Right lobe of liver (tissue), 6 donors: ENCODE measurements around the gene PLXNA1. TPM values are rescaled to one million over a fixed set of nuclear protein-coding genes. Genes with fewer than 3 reads are reported as not detected.
A peak's percentile ranks its signal among the peaks of the same experiment; 100 is the strongest.

Experiments
- ATAC-seq, 4 donors: fragments of 200-7000 bp; cut with Tn5 transposase; one replicate each; pipeline ENCODE4 v1.9.1; 2020; ENCODE audit warnings: mild to moderate bottlenecking in 4 of 4, moderate library complexity in 4 of 4
- DNase-seq, 3 donors: peaks; one replicate each; pipeline ENCODE4 v3.0.0-alpha.2; 2020
- H3K27ac ChIP-seq, 3 donors: fragments of 200-600 bp; one replicate each; pipeline ENCODE4 v1.8.0; 2022
- H3K27me3 ChIP-seq, 2 donors: fragments of 200-600 bp; one replicate each; pipeline ENCODE4 v1.8.0; 2022
- H3K36me3 ChIP-seq, 4 donors: fragments of 200-600 bp; sonication (generic) in 1 of 4; one replicate each; pipeline versions ENCODE4 v1.5.1 to v1.8.0; 2017 to 2022; ENCODE audit warnings: control low read depth in 1 of 4
- H3K4me1 ChIP-seq, 4 donors: fragments of 200-600 bp; sonication (generic) in 1 of 4; one replicate each; pipeline versions ENCODE4 v1.5.1 to v1.8.0; 2017 to 2022; ENCODE audit warnings: control low read depth in 1 of 4
- H3K4me3 ChIP-seq, 3 donors: fragments of 200-600 bp; one replicate each; pipeline ENCODE4 v1.8.0; 2022
- H3K9me3 ChIP-seq, 4 donors: fragments of 200-600 bp; sonication (generic) in 1 of 4; one replicate each; pipeline versions ENCODE4 v1.5.1 to v1.8.0; 2017 to 2022; ENCODE audit warnings: control low read depth in 1 of 4
- CTCF ChIP-seq, 4 donors: fragments of 200-600 bp in 3 of 4; fragments of 450-650 bp in 1 of 4; IDR thresholded peaks; one replicate each; pipeline versions ENCODE4 v1.5.1 to v1.8.0; 2016 to 2022; ENCODE audit warnings: antibody characterized with exemption in 4 of 4, mild to moderate bottlenecking in 2 of 4
- POLR2A ChIP-seq: fragments of 450-650 bp; IDR thresholded peaks from one replicate; pipeline ENCODE4 v1.6.1; 2017; ENCODE audit warnings: antibody characterized with exemption, mild to moderate bottlenecking
- WGBS: methylation state at CpG from one replicate; pipeline ENCODE4 v1.1.6; 2018; ENCODE audit warnings: low coverage, low lambda C conversion rate; ENCODE audit not compliant: insufficient coverage; ENCODE audit errors: missing lambda C conversion rate; 5-methylcytosine and 5-hydroxymethylcytosine counted together
- intact Hi-C, 2 donors: fragments of 100-400 bp; cut with DNase I; formaldehyde crosslinking; loops; one replicate each; pipeline versions ENCODE4 v1.11.2 to v1.14.1; 2022
- total RNA-seq, 6 experiments: library from RNA; depleted of rRNA in 2 of 6; stranded (reverse); fragments of >200 nt in 2 of 6; fragmentation: NEBNext Ultra II Directional in 3 of 6; extraction: Animal tissue kit (Norgen Biotek cat#: 25700) in 3 of 6; gene quantifications; one replicate each; pipeline versions ENCODE4 v1.1.0 to v1.2.4, GENCODE V29; 2016 to 2023
- donor health status: DM: no; HTN: yes; CAD: no.
- donor health status: DM: no; HTN: no; CAD: no.
- donor health status: DM: no; HTN: no; CAD: no.
- donor health status: DM: no; HTN: yes; CAD: no.
- donor health status: DM: no; HTN: yes; CAD: no.

The PLXNA1 gene
- total RNA-seq, 6 experiments from 2014 or later: 2.0 to 8.7 (median 5.6) TPM

GRCh38 chr3:127013758-127014535 is 31.0 kb downstream of the PLXNA1 start:
- intact Hi-C loops: no loop called here
- ATAC-seq (peak in 1 of 4 donors; percentile 28), DNase-seq (no peak)
- Histone ChIP-seq H3K27me3 (no peaks in the 10 kb centered on the region), H3K9me3 (no peaks in the 10 kb centered on the region), H3K27ac (no peak overlapping the region), H3K4me1 (no peaks in the 10 kb centered on the region), H3K36me3 (peaks cover 0 to 5% (median 0%) of the 10 kb centered on the region in 4 donors), H3K4me3 (no peak overlapping the region)
- 72% methylated on average over 6 of the region's 50 CpGs for WGBS
- no peak for TF ChIP-seq POLR2A
- no peak for TF ChIP-seq CTCF (IDR thresholded peaks at IDR 0.05)

- H3K9me3 ChIP-seq: no peaks in the 10 kb centered on the region
- intact Hi-C loops: no loop called here
- DNase-seq: no peak
- ATAC-seq: no peak
- H3K27me3 ChIP-seq: no peaks in the 10 kb centered on the region
- no peak overlapping the region for H3K27ac ChIP-seq
- H3K36me3 ChIP-seq: peaks cover 0 to 5% (median 0%) of the 10 kb centered on the region in 4 donors
- TF ChIP-seq CTCF (IDR thresholded peaks at IDR 0.05): no peak
- TF ChIP-seq POLR2A: no peak
- no peaks in the 10 kb centered on the region for H3K4me1 ChIP-seq
- WGBS: 95% methylated on average over 4 of the region's 35 CpGs
- no peak overlapping the region for H3K4me3 ChIP-seq
Measured at GRCh38 chr3:127014536-127015281, 31.8 kb downstream of the PLXNA1 start.

DNA sequence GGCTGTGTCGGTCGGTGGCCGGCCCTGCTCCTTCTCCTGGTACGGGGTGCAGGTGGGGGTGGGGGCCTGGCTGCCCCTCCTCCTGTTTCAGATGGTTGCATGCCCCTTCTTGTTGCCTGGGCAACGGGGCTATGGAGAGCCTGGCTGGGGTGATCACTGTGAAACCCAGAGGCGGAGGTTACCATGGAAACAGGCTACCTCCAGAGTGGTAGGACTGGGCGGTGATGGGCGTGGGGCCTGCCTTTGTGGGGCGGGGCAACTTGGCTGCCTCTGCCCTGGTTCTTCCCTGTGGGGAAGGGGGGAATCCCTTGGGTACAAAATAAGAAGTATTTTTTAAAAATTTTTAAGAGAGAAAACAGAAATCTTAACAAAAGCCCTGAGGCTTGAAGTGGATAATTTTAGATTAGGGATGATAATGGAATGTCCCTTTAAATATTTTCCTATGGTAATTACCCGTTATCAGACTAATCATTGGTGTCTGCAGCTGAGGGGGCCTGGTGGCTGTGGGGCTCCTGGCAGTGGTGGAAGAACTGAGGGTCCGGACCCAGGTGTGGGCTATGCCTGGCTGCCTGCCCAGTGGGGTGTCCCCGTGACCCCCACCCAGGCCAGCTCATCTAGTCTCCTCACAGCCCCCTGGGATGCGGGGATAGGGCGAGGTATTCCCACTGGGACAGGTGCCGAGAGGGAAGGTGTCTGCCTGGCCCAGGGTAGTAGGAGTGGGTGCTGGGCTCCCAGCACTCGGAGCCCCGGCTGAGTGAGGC is 32.5 kb downstream of the PLXNA1 start:
- Histone ChIP-seq H3K4me3 (no peak overlapping the region), H3K36me3 (peaks cover 0 to 5% (median 0%) of the 10 kb centered on the region in 4 donors), H3K27me3 (no peaks in the 10 kb centered on the region), H3K9me3 (no peaks in the 10 kb centered on the region), H3K4me1 (no peaks in the 10 kb centered on the region), H3K27ac (no peak overlapping the region)
- DNase-seq: no peak
- intact Hi-C loops: no loop called here
- TF ChIP-seq POLR2A (no peak), CTCF (IDR thresholded peaks at IDR 0.05) (no peak)
- WGBS: 86% methylated on average over 6 of the region's 17 CpGs
- no peak for ATAC-seq

DNA sequence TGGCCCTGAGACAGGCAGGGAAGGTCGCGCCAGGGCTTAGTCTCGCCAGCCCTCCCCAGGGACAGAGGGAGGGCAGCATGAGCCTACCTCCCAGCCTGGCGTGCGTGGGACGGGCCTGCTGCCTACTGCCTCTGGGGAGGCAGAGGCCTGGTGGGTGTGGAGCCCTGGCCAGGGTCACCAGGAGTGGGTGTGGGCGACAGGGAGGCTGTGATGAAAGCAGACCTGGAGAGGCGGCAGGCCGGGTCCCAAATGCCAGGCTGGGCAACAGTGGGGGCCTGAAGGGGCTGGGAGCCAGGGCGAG is 33.1 kb downstream of the PLXNA1 start:
- no peak for ATAC-seq
- Histone ChIP-seq H3K4me1 (no peaks in the 10 kb centered on the region), H3K27ac (no peak overlapping the region), H3K9me3 (no peaks in the 10 kb centered on the region), H3K4me3 (no peak overlapping the region), H3K27me3 (no peaks in the 10 kb centered on the region), H3K36me3 (peaks cover 0 to 5% (median 0%) of the 10 kb centered on the region in 4 donors)
- intact Hi-C loops: no loop called here
- TF ChIP-seq CTCF (IDR thresholded peaks at IDR 0.05) (no peak), POLR2A (no peak)
- no peak for DNase-seq
- WGBS: 80% methylated on average over 1 of the region's 10 CpGs
